Putamen (tissue), 1 donor: ENCODE data around the gene ZBTB3.
A peak's percentile ranks its signal among the peaks of the same experiment; 100 is the strongest.
"Not testable (repeated sequence)": the region's sequence is repeated elsewhere in the genome, so short reads cannot be mapped to it uniquely, and the experiment has no call there.

Source experiments
- DNase-seq: peaks from one replicate; pipeline ENCODE4 v3.0.0-alpha.2; 2016; ENCODE audit warnings: low spot score

Gene ZBTB3

DNA sequence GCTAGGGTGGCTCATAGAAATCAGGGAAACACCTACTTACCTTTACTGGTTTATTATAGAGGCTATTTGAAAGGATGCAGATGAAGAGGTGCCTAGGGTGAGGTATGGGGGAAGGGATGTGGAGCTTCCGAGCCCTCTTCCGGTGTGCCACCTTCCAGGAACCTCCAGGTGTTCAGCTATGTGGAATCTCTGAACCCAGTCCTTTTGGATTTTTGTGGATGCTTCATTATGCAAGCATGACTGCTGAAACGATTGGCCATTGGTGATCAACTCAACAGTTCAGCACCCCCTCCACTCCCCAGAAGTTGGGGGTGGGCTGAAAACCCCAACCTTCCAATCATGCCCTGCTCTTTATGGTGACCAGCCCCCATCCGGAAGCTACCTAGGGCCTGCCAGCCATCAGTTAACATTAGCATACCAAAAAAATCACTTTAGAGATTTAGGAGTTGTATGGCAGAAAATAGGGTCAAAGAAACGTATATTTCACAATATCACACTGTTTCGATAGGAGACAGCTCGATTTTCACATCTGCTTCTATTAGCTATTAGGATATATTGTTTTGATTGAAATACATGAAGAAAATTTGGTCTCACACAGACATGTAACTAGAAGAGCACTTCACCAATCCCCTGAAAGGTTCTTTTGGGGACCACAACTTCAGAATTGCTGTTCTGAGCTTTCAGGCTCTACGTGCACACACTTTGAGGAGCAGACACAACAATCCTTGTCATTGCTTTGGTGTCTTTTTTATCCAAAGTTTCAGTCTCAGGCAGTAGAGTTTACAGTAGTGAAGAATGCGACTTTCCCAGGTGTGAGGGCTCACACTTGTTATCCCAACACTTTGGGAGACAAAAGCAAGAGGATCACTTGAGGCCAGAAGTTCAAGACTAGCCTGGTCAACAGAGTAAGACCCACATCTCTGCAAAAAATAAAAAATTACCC lies 4.2 kb upstream of the ZBTB3 start:
- no peak for DNase-seq

DNA sequence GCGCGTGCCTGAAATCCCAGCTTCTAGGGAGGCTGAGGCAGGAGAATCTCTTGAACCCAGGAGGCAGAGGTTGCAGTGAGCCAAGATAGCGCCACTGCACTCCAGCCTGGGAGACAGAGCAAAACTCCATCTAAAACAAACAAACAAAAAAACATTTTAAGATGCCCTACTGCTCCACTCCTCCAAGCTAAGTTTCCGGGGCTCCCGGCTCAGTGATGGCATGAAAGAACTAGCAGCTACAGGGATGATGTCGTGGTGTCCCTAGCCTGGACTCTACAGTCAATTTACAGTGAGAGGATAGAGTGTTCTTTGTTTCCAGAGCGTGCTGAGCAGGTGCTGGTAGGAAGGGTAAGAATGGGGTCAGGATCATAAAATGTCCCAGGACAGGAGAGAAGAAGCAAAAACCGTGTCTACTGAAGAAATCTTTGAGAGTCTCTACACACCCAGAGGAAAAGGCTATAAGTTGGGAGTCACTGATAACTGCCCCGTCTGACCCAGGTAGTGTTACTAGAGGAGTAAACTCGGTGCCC lies 1.2 kb upstream of the ZBTB3 start:
- DNase-seq: no peak

DNA sequence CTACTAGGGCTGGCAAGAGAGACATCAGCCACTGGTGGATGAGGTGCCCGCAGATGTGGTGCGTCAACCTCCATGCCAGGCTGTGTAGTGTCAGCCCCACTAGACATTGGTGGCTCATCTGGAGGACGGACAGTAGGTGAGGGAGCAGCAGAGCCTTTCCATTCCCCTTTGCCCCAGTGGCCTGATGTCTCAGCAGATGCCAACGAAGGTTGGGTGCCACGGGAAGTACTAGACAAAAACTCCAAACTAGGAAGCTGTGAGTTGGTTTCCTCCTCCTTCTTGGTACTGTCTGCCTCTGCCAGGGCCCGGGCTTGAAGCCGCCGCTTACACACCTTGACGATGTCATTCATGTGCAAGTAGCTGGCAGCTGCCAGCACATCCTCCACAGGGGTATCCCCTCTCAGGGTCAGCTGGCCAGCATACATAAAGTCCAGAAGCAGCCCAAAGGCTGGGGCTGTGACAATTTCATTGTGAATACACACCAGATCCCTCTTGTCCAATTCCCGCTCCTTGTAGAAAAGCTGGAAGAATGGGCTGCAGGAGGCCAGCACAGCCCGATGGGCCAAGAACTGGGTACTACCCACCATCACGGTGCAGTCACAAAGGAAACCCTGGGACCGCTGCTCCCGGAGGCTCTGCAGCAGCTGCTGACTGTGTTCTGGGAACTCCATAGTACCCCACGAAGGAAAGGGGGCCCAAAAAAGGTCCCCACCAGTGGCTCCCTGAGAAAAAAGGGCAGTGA lies 795 bp downstream of the ZBTB3 start:
- DNase-seq: no peak

DNA sequence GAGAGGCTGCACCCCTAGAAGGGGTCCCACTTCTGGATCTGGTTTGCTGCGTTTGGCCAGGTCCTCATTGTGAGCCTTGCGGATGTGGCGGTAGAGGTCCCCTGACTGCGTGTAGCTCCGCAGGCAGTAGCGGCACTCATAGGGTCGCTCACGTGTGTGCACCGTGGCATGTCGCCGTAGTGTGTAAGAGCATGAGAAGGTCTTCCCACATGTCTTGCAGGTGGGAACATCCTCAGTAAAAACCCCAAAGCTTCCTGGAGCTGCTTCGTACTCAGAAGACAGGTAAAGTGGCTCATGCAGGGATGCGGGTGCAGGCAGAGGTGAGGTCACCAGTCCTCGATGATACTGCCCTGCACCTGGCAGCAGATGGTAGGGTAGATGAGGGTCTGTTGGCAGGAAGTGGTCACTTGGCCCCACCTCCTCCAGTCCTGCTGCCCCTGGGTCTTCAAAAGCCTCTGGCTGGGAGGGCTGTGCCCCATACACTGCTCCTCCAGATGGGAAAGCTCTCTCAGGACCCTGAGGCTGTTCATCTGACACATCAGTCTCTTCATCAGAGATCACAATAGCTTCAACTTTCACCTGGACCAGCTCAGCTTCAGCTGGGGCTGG lies 1.7 kb downstream of the ZBTB3 start:
- no peak for DNase-seq

DNA sequence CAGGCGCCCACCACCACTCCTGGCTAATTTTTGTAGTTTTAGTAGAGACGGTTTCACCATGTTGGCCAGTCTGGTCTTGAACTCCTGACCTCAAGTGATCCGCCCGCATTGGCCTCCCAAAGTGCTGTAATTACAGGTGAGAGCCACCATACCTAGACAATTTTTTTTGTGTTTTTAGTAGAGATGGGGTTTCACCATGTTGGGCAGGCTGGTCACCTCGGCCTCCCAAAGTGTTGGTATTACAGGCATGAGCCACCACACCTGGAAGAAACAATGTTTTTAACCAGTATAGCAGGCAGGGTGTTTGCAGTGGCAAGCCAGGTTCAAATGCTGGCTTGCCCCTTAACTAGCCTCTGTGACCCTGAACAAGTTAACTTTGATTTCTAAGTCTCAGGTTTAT lies 4.0 kb downstream of the ZBTB3 start:
- not testable (repeated sequence) for DNase-seq

DNA sequence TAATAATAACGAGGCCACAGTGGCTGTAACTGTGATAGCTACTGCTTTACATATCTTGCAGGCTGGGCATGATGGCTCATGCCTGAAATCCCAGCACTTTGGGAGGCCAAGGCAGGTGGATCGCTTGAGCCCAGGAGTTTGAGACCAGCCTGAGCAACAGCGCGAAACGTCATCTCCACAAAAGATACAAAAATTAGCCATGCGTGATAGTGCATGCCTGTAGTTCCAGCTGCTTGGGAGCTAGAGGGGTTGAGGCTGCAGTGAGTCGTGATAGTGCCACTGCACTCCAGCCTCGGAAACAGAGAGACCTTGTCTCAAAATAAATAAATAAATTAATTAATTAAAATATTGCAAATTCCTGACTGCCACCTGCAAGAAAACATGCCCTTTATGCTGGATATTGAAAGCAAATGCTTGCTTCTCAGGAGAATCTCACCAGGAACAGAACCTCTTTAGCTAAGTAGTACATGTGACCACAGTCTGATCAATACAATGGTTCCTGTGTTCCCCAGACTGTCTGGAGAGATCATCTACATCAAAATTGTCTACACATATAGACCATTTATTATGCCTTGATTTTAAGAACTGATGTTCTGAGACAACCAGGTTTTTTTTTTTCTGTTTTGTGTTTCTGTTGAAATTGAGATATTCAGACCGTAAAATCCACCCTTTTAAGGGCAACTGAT lies 6.3 kb downstream of the ZBTB3 start:
- no peak for DNase-seq

DNA sequence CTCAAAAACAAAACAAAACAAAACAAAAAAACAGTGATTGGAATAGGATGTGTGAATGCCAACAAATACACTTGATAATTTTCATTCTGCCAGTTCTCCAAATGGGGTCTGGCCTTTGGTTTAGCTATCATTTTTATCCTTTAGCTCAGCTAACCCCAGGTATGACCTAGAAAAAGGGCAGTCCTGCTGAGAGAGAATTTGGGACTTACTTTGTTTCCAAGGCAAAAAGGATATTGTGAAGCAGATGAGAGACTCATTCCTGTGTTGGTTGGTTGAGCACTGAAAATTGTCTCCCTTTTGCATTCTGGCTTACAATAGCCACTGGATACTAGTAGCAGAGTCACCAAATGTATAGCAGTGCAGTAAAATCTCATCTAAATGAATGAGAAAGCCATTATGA lies 16.8 kb downstream of the ZBTB3 start:
- DNase-seq: no peak

DNA sequence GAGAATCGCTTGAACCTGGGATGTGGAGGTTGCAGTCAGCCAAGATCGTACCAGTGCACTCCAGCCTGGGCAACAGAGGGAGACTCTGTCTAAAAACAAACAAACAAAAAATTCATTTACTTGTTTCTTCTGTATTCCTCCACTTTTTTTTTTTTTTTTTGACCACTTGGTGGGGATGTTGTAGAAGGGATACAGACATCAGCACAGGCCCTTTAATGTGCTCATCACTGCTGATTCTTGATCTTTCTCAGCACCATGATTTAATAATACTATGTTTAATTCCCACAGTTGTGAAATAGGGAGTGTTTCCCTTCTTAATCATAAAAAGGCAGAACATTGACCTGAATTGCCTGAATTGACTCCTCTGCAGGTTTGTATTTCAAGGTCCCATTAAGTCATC lies 21.1 kb downstream of the ZBTB3 start:
- no peak for DNase-seq

DNA sequence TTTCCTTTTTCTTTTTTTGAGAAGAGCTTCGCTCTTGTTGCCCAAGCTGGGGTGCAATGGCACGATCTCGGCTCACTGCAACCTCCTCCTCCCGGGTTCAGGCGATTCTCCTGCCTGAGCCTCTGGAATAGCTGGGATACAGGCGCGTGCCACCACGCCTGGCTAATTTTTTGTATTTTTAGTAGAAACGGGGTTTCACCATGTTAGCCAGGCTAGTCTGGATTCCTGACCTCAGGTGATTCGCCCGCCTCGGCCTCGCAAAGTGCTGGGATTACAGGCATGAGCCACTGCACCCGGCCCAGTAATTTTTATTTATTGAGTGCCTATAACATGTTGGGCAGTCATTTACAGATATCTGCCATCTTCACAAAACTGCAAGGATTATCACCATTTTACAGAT lies 23.9 kb downstream of the ZBTB3 start:
- DNase-seq: not testable (repeated sequence)

DNA sequence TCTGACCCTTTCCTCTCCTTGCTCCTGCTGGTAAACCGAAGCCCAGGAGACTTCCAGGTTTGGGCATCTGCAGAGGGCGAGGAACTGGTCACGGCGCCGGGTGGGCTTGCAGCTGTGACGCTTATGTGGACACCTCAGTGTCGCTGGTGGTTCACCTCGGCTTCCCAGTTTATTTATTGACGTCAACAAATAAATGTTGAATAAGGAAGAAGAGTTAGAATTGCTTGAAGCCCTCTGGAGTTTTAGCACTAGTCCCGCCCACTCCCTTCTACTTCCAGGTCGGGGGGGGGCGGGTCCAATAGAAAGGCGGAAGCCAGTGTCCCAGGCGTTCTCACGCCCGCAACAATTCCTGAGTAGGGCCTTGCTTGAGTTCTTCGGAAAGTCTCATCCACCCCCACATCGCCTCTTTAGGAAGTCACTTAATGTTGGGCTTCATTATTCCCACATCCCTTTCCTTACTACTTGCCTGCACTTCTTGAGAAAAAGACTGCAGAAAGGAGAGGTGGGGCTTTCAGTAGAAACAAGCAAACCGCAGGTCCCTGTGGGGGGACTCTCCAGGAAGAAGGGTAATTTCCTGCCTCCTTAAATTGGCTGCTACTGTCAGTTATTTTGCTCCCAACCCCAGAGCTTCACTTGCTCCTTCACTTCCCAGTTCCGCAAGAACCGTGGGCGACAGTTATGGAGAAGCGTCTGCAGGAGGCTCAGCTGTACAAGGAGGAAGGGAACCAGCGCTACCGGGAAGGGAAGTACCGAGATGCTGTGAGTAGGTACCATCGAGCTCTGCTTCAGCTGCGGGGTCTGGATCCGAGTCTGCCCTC lies 25.6 kb downstream of the ZBTB3 start, which contains the start of gene TTC9C:
TSS of gene TTC9C (plus strand) at position 316 of the 818 bp plus-strand sequence. CDS start at position 679, 363 bp downstream.
- peak; percentile 91 for DNase-seq

DNA sequence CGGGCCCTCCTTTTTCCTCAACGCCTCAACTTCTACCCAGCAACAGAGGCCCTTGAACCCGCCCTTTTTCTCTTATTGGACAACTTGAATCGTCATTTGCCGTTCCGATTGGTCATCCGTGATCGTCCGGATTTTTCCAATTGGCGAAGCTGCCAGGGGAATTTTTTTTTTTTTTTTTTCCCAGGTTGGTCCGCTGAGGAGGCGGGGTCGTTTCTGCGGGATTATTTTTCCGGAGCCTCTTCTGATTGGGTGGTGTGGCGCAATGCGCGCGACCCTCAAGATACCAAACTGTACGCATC lies 26.1 kb downstream of the ZBTB3 start:
- peak; percentile 97 for DNase-seq

DNA sequence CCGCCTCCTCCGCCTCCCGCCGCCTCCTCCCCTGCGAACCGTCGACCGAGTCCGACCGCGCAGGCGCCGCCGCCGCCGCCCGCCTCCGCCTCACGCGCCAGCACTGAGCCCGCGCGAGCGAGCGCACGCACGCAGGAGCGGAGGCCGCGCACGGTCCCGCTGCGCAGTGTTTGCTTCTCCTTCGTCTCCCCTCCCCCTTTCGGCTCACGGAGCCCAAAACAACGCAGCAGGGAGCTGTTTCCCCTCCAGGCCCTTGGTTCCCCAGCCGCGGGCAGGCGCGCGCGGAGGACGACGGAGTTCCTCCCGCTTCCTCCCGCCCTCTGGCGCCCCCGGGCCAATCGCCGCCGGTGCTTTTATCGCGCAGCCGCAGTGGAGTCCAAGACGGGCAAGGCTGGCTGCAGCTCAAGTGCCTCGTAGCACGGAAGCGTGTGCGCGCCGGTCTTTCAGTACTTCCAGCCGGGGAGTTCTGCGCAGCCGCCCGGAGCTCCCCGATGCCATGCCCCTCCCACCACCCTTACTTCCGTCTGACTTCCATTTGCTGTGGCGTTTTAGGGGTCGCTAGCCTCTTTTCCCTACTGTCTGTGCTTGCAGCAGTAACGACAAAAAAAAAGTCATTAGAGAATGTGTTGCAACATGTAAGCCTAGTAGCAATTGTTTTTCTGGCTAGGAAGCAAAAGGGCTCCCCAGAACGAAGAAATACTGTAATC lies 26.6 kb downstream of the ZBTB3 start, which contains the start of gene HNRNPUL2:
TSS of gene HNRNPUL2 (minus strand) at position 293 of the 707 bp plus-strand sequence. CDS start 301 bp downstream, outside the sequence.
- DNase-seq: peak; percentile 99

DNA sequence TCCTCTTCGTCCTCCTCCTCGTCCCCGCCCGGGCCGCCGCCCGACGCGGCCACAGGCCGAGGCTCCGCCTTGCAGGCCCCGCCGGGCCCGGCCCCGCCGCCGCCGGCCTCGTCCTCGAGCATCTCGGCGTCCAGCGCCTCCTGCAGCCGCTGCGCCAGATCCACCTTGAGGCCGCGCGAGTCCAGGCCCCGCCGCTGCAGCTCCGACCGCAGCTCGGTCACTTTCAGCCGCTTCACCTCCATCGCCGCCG lies 27.1 kb downstream of the ZBTB3 start:
- no peak for DNase-seq

DNA sequence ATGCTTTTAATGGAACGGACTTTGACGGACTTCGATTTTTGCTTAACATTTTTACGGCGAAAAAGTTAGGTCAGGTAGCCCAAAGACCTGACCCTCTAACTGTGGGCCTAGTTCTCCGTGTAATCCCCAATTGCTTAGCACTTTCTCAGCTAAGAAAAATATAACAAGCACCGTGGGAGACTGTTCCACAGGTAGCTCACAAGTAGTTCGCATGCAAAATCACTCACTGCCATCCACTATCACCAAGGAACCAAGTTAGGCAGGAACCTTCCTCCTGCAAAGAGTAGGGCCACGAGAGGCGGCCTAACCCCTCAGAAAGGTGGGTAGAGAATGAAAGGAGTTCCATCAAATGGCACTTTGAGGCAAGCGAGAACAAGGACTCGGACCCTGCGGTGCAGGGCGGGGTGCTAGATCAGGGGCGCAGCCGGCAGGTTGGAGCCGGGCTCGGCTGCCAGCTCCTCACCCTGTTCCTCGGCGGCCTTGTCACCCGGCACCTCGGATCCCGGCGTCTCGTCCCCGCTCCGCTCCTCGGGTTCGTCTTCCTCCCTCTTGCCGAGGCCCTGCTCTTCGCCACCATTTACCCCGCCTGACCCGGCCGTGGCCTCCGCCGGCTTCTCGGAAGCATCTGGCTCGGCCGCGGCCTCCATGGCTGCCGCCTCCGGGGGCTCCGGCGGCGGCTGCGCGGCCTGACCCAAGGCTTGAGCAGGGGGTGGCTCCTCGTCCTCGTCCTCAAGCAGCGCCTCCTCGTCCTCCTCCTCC lies 27.6 kb downstream of the ZBTB3 start:
- DNase-seq: peak; percentile 26

DNA sequence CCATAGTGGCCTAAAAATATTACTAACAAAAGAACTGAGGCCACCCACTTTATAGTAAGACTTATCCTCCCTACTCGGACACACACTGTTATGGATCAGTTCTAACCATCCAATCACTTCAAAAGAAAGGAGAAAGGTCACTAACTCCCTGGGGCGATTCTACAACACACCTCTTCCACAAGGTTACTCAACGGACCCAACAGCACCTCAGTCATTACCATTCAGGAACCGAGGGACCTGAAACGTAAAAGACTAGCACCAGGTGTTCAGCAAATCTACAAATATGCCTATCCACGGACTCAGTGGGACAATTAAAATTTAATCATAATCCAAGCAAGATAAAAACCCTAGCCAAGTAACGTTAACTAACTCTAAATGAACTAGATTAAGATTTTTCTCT lies 28.3 kb downstream of the ZBTB3 start:
- no peak for DNase-seq

DNA sequence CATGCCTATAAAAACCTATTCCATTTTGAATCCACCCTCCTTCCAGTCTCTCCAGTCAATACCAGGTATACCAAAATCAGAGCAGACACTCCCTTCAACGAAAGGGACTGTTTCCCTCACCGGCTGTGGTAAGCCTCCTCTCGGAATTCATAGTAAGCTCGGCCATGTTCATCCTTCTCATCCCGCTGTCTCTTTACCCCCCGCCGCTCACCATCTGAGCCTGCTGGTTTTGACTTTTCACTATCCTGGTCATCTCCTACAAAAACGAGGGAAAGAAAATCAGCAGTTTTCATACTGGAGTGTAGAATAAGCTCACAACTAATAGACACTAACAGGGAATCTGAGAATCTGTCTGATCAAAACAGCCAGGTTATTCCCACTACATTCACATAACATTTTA lies 29.8 kb downstream of the ZBTB3 start:
- no peak for DNase-seq

DNA sequence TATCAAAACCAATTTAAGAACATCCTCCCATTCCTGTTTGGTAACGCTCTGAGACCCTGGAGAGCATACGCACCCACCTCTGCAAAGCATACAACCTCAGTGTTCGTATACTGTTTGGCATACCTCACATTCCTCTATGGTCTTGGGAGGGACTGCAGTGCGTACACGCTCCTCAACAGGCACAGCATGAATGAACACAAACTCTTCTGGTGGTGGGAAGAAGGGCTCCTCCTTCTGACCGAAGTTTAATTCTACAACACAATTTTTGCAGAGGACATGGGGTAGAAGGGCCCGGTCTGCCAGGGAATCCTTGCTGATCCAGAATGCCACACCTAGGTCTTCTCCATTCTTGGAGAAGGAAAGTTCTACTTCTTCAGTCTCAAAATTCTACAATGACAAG lies 32.0 kb downstream of the ZBTB3 start:
- no peak for DNase-seq

DNA sequence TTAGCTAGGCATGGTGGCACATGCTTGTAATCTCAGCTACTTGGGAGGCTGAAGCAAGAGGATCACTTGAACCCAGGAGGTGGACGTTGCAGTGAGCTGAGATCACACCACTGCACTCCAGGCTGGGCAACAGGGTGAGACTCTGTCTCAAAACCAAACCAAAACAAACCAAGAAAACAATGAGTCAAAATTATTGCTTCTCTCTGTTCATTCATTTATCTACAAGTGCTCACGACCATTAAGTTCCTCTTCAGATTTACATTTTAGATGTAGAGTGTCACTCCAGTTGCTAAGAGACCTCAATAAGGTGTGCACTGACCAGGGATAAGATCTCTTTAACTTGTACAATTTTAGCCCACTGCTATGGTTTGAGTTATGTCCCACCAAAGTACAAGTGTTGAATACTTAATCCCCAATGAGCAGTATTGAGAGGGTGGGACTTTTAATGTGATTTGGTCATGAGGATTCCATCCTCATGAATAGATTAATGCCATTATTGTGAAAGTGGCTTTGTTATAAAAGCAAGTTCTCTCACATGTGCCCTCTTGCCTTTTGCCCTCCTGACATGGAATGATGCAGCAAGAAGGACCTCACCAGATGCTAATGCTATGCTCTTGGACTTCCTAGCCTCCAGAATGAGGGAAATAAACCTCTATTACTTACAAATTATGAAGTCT lies 34.5 kb downstream of the ZBTB3 start:
- DNase-seq: no peak

DNA sequence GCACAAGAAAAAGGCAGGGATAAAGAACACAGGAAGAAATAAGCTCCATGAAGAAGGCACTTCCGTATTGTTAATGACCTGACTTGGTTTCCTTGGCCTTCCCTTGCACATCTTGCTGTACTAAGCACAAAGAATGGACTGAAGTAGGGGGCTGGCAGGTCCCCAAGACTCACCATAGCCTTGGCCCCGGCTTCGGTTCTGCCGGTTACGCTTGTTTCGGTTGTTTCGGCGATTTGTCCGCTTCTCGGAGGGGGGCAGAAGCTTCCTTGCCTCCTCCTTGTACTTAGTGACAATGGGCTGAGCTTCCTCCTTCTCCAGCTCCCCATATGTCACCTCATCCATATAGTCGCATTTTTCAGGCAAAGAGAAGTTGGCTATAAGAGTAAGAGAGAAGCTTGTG lies 37.1 kb downstream of the ZBTB3 start:
- DNase-seq: no peak
